ENCODE data around the gene ARV1.
"Not testable (repeated sequence)": the region's sequence is repeated elsewhere in the genome, so short reads cannot be mapped to it uniquely, and the experiment has no call there.

ARV1 gene

DNA sequence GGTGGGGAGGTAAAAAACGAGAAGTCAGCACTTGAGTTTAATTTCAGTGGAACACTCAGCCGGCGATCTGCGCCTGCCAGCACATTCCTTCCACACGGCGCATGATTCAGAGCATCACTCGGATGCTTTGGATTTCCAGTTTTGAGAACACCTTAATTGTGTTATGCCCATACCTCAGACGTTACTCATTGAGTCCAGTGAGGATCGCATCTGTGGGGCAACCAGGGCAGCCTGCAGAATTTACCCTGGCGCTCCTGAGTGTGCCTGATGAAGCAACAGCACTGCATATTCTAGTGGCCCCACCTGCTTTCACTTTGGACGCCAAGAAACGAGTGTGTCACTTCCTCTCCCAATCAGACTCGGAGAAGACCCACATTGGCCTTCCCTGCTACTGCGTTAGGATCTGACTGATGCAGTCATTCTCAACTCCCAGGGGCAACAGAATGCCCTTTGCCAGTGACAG, 41.3 kb downstream of the ARV1 start:
- no peak for DNase-seq

GRCh38 chr1:231020816-231021215, 41.9 kb downstream of the ARV1 start:
- DNase-seq: no peak

- no peak for DNase-seq
Measured at GRCh38 chr1:231021540-231022031, 42.7 kb downstream of the ARV1 start.

- DNase-seq: not testable (repeated sequence)
Measured at GRCh38 chr1:231022543-231022942, 43.6 kb downstream of the ARV1 start.

DNA sequence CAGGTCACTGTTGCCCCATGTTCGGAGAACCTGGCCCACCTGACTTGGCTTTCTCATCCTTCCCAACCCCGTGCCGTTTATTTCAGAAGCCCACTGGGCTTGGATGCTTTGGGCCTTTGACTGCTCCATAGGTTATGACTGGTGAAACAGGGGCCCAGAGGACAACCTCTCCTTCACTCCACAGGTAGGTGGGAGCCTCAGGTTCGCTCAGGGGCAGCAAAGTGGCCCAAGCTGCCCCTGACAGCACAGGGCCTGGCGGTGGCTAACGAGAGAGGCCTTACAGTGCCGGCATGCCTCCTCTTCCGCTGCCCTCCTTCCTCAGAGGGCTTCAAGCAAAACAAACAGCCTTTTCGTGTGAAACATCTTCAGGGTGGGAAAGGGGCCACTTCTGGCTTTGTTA, 44.3 kb downstream of the ARV1 start:
- DNase-seq: no peak

DNA sequence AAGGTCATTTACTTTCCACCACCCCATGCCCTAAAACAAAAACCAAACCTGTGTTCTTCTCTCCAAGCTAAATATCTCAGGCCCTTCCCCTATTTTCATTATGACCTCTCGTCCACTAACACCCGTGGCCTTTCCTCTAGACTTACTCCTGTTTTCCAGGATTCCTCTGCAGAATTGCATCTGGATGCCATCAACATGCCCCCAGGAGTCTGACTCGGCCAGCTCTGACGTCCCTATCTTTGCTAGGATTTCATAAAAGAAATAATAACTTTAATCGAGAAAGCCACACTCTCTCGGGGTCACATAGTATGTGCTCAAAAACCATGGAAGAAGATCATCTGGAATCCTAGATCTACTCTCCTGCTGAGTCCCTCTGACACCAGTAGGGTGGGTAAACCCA, 47.7 kb downstream of the ARV1 start:
- DNase-seq: no peak

- no peak for DNase-seq
Measured at GRCh38 chr1:231027136-231027925, 48.4 kb downstream of the ARV1 start.

GRCh38 chr1:231027971-231028370, 49.1 kb downstream of the ARV1 start:
- DNase-seq: no peak

DNA sequence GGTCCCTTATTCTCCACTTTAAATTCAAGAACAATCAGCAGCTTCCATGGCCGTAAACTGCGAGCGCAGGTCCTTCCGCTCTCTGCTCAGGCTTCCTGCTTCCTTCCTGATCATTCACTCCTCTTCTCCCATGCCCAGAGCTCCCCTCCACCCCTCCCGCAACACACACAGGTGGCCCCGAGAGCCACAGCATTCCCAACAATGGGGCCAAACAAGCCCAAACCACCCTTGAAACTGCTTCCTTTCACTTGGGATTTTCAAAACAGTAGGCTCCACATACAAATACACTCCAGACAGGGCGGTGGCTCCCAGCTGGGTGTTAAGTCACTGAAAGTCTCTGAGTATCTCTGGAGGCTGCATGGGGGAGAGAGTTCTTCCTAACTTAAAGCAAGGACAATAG, 49.8 kb downstream of the ARV1 start:
- DNase-seq: no peak

- DNase-seq: not testable (repeated sequence)
Measured at GRCh38 chr1:231029247-231029646, 50.4 kb downstream of the ARV1 start.

GRCh38 chr1:231029841-231030240, 50.9 kb downstream of the ARV1 start:
- DNase-seq: no peak

GRCh38 chr1:231032963-231033362, 54.1 kb downstream of the ARV1 start:
- no peak for DNase-seq

DNA sequence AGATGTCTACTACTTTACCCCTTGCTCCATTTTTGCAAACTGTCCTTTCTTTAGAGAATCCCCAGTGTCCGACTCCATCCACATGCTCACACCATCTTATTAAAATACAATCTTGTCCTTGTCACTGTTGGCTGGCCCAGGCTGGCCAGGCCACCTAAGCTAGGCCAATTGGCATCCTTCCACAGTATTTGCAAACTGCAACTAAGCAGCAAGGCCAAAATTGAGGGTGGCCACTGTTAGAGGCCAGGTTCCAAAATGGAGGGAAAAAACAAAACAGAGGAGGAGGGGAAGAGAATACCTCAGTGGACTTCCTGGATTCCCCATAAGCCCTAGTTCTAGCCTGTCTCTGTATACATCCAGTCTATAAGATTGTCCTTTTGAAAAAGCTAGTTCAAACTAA, 56.9 kb downstream of the ARV1 start:
- no peak for DNase-seq

GRCh38 chr1:231036416-231036815, 57.5 kb downstream of the ARV1 start:
- DNase-seq: no peak

DNA sequence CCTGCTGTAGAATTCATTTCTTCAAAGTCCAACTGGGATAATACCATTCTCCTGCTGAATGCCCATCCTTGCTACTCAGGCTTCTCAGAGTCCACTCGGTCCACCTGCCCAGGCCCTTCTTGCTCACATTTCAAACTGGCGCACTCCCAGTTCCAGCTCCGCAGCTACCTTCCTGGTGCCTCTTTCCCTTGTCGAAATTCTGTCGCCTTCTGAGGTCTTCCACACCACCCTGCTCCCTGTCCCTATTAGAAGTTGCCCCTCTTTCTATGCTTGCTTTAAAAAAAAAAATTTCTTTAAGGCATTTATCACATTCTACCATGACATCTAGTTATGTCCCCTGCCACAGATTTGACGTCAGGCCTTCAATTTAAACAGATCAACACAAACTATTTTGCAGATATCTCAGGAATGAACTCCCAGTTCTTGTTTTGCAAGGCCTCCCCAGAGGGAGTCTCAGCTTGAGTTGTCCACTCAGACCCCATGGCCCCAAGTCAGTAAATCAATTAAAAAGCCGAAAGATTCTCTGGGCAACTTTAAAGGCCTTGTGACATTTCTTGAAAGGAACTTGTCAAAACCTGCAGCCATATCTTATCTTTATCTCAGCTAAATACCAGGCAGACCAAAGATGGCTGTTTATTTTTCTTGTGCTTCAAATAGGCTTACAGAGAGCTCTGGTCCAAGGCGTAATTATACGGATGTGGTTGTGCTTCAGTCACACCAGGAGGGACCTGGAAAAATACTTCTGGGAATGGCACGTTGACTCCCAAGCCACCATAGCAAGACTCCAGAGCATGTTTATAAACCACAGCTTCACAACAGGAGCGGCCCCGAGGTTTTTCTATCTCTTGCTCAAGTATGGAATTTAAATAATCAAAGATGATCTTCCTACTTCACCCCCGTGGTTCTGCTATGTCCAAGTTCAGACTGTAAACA, 59.0 kb downstream of the ARV1 start:
- no peak for DNase-seq

DNA sequence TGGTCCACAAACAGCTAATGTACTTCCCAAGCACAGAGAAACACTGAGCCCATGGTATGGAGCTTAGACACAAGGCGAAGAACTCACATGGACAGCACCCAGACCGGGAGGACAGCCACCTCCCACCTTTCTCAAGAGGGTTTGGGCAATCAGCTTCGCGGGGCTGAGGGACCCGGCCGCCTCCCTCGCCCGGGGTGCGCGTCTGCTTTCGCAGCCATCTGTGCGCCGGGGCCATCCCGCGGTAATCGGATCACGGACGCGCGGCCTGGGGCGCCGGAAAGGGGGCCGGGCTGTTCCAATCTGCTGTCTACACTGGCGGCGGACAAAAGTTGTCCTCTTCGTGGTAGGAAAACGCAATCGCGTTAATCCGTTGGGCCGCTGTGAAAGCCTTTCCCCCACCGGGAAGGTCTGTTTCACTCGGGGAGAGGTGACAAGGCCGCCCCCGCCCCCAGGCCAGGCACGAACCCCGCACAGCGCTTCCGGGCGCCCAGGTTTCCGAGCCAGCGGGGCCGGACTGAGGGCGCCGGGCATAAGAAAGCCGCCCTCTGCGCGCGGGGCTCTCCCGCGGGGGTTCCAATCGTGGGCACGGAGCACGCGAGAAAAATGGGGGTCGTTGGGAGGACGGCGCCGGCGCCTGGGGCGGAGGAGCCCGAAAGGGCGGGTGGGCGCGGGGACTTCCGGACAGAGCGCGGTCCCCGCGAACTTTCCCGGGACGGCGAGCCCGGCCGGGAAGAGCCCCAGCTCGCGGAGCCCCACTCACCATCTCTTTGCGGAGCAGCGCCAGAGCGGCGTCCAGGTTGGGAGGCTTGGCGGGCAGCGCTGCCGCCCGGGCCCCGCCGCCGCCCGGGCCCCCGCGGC, 60.5 kb downstream of the ARV1 start:
- DNase-seq: no peak

GRCh38 chr1:231040019-231040799, 61.3 kb downstream of the ARV1 start, which contains the start of gene FAM89A:
Gene FAM89A, minus strand, starts transcription at chr1:231040254. Its CDS starts 43 bp downstream, at chr1:231040211.
- no peak for DNase-seq

- DNase-seq: no peak
Measured at GRCh38 chr1:231040800-231041718, 62.2 kb downstream of the ARV1 start.

GRCh38 chr1:231041719-231042261, 62.9 kb downstream of the ARV1 start:
- no peak for DNase-seq

- no peak for DNase-seq
Measured at GRCh38 chr1:231044588-231044987, 65.7 kb downstream of the ARV1 start.
